ENCODE results near the gene ABCB4. TPM values are rescaled to one million over a fixed set of nuclear protein-coding genes. Genes with fewer than 3 reads are reported as not detected.

Gene ABCB4
- total RNA-seq, 2 donors from 2014 or later = 0.05 to 1.1 TPM

- Histone ChIP-seq H3K27me3 (replicated peaks; ENCODE audit: insufficient read depth) (no peaks in the 10 kb centered on the region), H3K27ac (no peak overlapping the region), H3K4me1 (replicated peaks) (no peaks in the 10 kb centered on the region), H3K9me3 (no peaks in the 10 kb centered on the region), H3K4me3 (no peak overlapping the region), H3K36me3 (no peaks in the 10 kb centered on the region)
- WGBS = 77% methylated on average over 5 of the region's 5 CpGs
- no peak for DNase-seq (ENCODE audit: low spot score)
- TF ChIP-seq CTCF (IDR thresholded peaks at IDR 0.05) (no peak), POLR2AphosphoS5 (IDR thresholded peaks at IDR 0.05) (no peak), POLR2A (IDR thresholded peaks at IDR 0.05) (no peak)
- intact Hi-C loops (cut with DNase I) = no loop called here
These were observed 94.6 kb downstream of the ABCB4 start for GRCh38 chr7:87380905-87381304.

GRCh38 chr7:87375662-87376435, 99.6 kb downstream of the ABCB4 start:
- no peak overlapping the region for H3K27ac ChIP-seq
- 35% methylated on average over 5 of the region's 5 CpGs for WGBS
- no peak for TF ChIP-seq POLR2AphosphoS5 (IDR thresholded peaks at IDR 0.05)
- TF ChIP-seq POLR2A (IDR thresholded peaks at IDR 0.05) = no peak
- TF ChIP-seq CTCF (IDR thresholded peaks at IDR 0.05) = no peak
- no peak overlapping the region for H3K4me3 ChIP-seq
- no peaks in the 10 kb centered on the region for H3K27me3 ChIP-seq (replicated peaks; ENCODE audit: insufficient read depth)
- H3K4me1 ChIP-seq (replicated peaks) = no peaks in the 10 kb centered on the region
- no peak for DNase-seq (ENCODE audit: low spot score)
- no peaks in the 10 kb centered on the region for H3K9me3 ChIP-seq
- intact Hi-C loops (cut with DNase I) = no loop called here
- H3K36me3 ChIP-seq = no peaks in the 10 kb centered on the region

- H3K27ac ChIP-seq = no peak overlapping the region
- H3K27me3 ChIP-seq (replicated peaks; ENCODE audit: insufficient read depth) = no peaks in the 10 kb centered on the region
- no peak overlapping the region for H3K4me3 ChIP-seq
- H3K4me1 ChIP-seq (replicated peaks) = no peaks in the 10 kb centered on the region
- intact Hi-C loops (cut with DNase I) = no loop called here
- DNase-seq (ENCODE audit: low spot score) = no peak
- WGBS = 97% methylated on average over 1 of the region's 1 CpG
- TF ChIP-seq POLR2A (IDR thresholded peaks at IDR 0.05) = no peak
- TF ChIP-seq CTCF (IDR thresholded peaks at IDR 0.05) = no peak
- H3K36me3 ChIP-seq = no peaks in the 10 kb centered on the region
- H3K9me3 ChIP-seq = no peaks in the 10 kb centered on the region
These were observed 104.8 kb downstream of the ABCB4 start for GRCh38 chr7:87370660-87371180.

- Histone ChIP-seq H3K27ac (no peak overlapping the region), H3K36me3 (no peaks in the 10 kb centered on the region), H3K27me3 (replicated peaks; ENCODE audit: insufficient read depth) (no peaks in the 10 kb centered on the region), H3K4me3 (no peak overlapping the region), H3K9me3 (no peaks in the 10 kb centered on the region), H3K4me1 (replicated peaks) (no peaks in the 10 kb centered on the region)
- intact Hi-C loops (cut with DNase I) = no loop called here
- no peak for DNase-seq (ENCODE audit: low spot score)
- TF ChIP-seq CTCF (IDR thresholded peaks at IDR 0.05) (no peak), POLR2AphosphoS5 (IDR thresholded peaks at IDR 0.05) (no peak), POLR2A (IDR thresholded peaks at IDR 0.05) (no peak)
- WGBS = 95% methylated on average over 4 of the region's 4 CpGs
These were observed 106.3 kb downstream of the ABCB4 start for GRCh38 chr7:87369216-87369615.

- intact Hi-C loops (cut with DNase I) = no loop called here
- H3K4me3 ChIP-seq = no peak overlapping the region
- no peaks in the 10 kb centered on the region for H3K9me3 ChIP-seq
- no peak for DNase-seq (ENCODE audit: low spot score)
- no peaks in the 10 kb centered on the region for H3K36me3 ChIP-seq
- no peaks in the 10 kb centered on the region for H3K4me1 ChIP-seq (replicated peaks)
- no peak for TF ChIP-seq POLR2A (IDR thresholded peaks at IDR 0.05)
- no peak for TF ChIP-seq CTCF (IDR thresholded peaks at IDR 0.05)
- TF ChIP-seq POLR2AphosphoS5 (IDR thresholded peaks at IDR 0.05) = no peak
- no peak overlapping the region for H3K27ac ChIP-seq
- no peaks in the 10 kb centered on the region for H3K27me3 ChIP-seq (replicated peaks; ENCODE audit: insufficient read depth)
These were observed 111.2 kb downstream of the ABCB4 start for GRCh38 chr7:87364246-87364645.

Data from prostate gland (tissue), 2 donors.